ENCODE measurements around the gene CCS.
A peak's percentile ranks its signal among the peaks of the same experiment; 100 is the strongest.
"Not testable (repeated sequence)": the region's sequence is repeated elsewhere in the genome, so short reads cannot be mapped to it uniquely, and the experiment has no call there.

CCS gene

DNA sequence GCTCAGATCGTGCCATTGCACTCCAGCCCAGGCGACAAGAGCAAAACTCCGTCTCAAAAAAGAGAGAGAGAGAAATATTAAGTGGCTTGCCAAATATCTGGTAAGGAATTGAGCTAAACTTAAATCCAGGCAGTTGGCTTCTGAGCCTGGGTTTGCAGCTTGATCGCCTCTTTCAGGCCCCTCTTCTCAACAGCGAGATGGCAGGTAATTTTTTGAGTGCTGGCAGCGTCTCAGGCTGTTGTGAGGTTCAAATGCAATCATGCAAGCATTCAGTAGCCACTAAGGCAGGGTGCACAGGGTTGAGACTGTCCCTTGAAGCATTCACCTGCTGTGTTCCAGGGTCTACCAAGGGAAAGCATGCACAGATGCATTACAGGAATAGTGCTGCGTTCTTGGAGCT, 23.9 kb upstream of the CCS start:
- Mint-ChIP-seq H3K27ac (peak overlapping the region; percentile 40), H3K9me3 (no peaks in the 10 kb centered on the region), H3K36me3 (no peaks in the 10 kb centered on the region), H3K4me3 (peak overlapping the region; percentile 67), H3K4me1 (peaks cover 5% of the 10 kb centered on the region)
- ATAC-seq (no peak), DNase-seq (ENCODE audit: low spot score in 2 of 2) (no peak)

GRCh38 chr11:66570079-66570849, 22.7 kb upstream of the CCS start:
- no peak for DNase-seq (ENCODE audit: low spot score in 2 of 2)
- Mint-ChIP-seq H3K4me3 (no peak overlapping the region), H3K9me3 (no peaks in the 10 kb centered on the region)

DNA sequence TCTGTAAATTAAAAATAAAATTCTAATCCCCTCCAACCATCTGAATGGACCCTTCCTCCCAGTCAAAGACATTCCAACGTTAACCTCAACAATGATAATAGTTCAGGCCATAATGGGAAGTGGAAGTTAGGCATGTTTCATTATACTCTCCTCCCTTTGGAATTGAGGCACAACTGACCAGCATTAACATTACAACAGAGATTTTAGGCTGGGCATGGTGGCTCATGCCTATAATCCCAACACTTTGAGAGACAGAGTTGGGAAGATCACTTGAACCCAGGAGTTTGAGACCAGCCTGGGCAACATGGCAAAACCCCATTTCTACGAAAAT, 22.2 kb upstream of the CCS start:
- no peaks in the 10 kb centered on the region for H3K9me3 Mint-ChIP-seq
- peaks cover 5% of the 10 kb centered on the region for H3K4me1 Mint-ChIP-seq
- no peak overlapping the region for H3K27ac Mint-ChIP-seq
- DNase-seq (ENCODE audit: low spot score in 2 of 2) = no peak
- no peak for ATAC-seq
- no peak overlapping the region for H3K4me3 Mint-ChIP-seq
- H3K36me3 Mint-ChIP-seq = no peaks in the 10 kb centered on the region

More at GRCh38 chr11:66570079-66570849, 22.7 kb upstream of the CCS start:
- peaks cover 5% of the 10 kb centered on the region for H3K4me1 Mint-ChIP-seq
- H3K36me3 Mint-ChIP-seq = no peaks in the 10 kb centered on the region
- no peak for ATAC-seq
- H3K27ac Mint-ChIP-seq = no peak overlapping the region

- ATAC-seq = peak; percentile 90
- Mint-ChIP-seq H3K4me3 (no peak overlapping the region), H3K9me3 (no peaks in the 10 kb centered on the region), H3K36me3 (no peaks in the 10 kb centered on the region), H3K4me1 (peaks cover 19% of the 10 kb centered on the region), H3K27ac (no peak overlapping the region)
- DNase-seq (ENCODE audit: low spot score in 2 of 2) = peak; percentile 80 to 87
Observed at GRCh38 chr11:66579017-66579606, 13.9 kb upstream of the CCS start.

GRCh38 chr11:66580803-66581202, 12.2 kb upstream of the CCS start:
- Mint-ChIP-seq H3K27ac (no peak overlapping the region), H3K4me3 (no peak overlapping the region), H3K9me3 (no peaks in the 10 kb centered on the region), H3K4me1 (peaks cover 19% of the 10 kb centered on the region), H3K36me3 (no peaks in the 10 kb centered on the region)
- ATAC-seq = no peak
- no peak for DNase-seq (ENCODE audit: low spot score in 2 of 2)

- DNase-seq (ENCODE audit: low spot score in 2 of 2) = no peak
- Mint-ChIP-seq H3K4me3 (no peak overlapping the region), H3K4me1 (peaks cover 19% of the 10 kb centered on the region), H3K9me3 (no peaks in the 10 kb centered on the region), H3K36me3 (no peaks in the 10 kb centered on the region), H3K27ac (no peak overlapping the region)
- ATAC-seq = no peak
Observed at GRCh38 chr11:66581261-66581660, 11.7 kb upstream of the CCS start.

DNA sequence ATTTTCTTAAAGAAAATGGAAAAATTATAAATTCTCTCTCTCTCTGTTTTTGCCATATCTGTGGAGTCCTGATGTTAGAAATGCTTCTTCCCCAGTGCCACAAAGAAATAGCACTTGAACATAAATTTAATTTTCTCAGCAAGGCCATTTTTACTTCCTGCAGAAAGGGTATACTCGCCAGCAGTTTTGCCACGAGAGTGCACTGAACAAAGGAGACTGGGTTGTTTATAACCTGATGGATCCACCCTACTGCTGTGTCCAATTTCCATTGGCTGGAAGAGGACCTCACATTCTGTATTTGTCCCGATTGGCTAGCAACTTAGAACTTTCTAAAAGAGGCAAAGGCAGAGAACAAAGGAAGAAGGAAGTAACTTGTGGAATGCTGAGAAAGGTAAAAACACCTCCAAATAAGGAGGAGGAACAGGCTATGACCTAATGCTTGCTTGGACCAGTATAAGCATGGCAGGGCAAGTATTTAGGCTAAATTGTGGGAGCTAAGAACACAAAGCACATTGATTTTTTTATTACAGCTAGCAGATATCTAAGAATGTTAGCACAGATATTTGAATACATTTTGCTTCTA, 10.3 kb upstream of the CCS start:
- not testable (repeated sequence) for H3K9me3 Mint-ChIP-seq

DNA sequence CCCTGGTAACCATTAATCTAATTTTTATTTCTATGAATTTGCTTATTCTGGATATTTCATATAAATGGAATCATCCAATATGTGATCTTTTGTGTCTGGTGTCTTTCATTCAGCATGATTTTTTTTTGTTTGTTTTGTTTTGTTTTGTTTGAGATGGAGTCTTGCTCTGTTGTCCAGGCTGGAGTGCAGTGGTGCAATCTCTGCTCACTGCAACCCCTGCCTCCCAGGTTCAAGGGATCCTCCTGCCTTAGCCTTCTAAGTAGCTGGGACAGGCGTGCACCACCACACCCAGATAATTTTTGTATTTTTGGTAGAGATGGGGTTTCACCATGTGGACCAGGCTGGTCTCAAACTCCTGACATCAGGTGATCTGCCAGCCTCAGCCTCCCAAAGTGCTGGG, 7.5 kb upstream of the CCS start:
- H3K27ac Mint-ChIP-seq; ATAC-seq; DNase-seq (ENCODE audit: low spot score in 2 of 2); H3K9me3 Mint-ChIP-seq; H3K36me3 Mint-ChIP-seq; H3K4me3 Mint-ChIP-seq; H3K4me1 Mint-ChIP-seq: not testable (repeated sequence)

More for the DNA sequence above, 10.3 kb upstream of the CCS start:
- not testable (repeated sequence) for H3K27ac Mint-ChIP-seq; H3K36me3 Mint-ChIP-seq; DNase-seq (ENCODE audit: low spot score in 2 of 2); ATAC-seq; H3K4me3 Mint-ChIP-seq
- H3K4me1 Mint-ChIP-seq = peaks cover 19% of the 10 kb centered on the region

- Mint-ChIP-seq H3K36me3 (no peaks in the 10 kb centered on the region), H3K4me1 (peaks cover under 1% of the 10 kb centered on the region), H3K9me3 (no peaks in the 10 kb centered on the region), H3K4me3 (no peak overlapping the region), H3K27ac (no peak overlapping the region)
- DNase-seq (ENCODE audit: low spot score in 2 of 2) (no peak), ATAC-seq (no peak)
Observed at GRCh38 chr11:66586136-66586535, 6.8 kb upstream of the CCS start.

DNA sequence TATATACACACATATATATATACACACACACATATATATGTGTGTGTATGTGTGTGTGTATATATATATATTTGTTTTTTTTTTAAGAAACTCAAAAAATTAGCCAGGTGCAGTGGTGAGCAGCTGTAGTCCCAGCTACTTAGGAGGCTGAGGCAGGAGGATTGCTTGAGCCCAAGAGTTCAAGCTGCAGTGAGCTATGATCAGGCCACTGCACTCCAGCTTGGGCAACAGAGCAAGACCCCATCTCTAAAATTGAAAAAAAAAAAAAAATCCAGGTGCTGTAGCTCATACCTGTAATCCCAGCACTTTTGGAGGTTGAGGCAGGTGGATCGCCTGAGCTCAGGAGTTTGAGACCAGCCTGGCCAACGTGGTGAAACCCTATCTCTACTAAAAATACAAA, 3.7 kb upstream of the CCS start:
- not testable (repeated sequence) for H3K4me3 Mint-ChIP-seq; H3K27ac Mint-ChIP-seq; ATAC-seq; H3K36me3 Mint-ChIP-seq; H3K9me3 Mint-ChIP-seq; DNase-seq (ENCODE audit: low spot score in 2 of 2)
- peaks cover 23% of the 10 kb centered on the region for H3K4me1 Mint-ChIP-seq

- Mint-ChIP-seq H3K4me1 (peaks cover 30% of the 10 kb centered on the region), H3K27ac (no peak overlapping the region), H3K4me3 (no peak overlapping the region), H3K36me3 (peaks cover 10% of the 10 kb centered on the region), H3K9me3 (no peaks in the 10 kb centered on the region)
- ATAC-seq = no peak
- DNase-seq (ENCODE audit: low spot score in 2 of 2) = no peak
Observed at GRCh38 chr11:66589996-66590675, 2.8 kb upstream of the CCS start.

- peak overlapping the region; percentile 98 for H3K4me3 Mint-ChIP-seq
Observed at GRCh38 chr11:66591175-66591574, 1.8 kb upstream of the CCS start.

DNA sequence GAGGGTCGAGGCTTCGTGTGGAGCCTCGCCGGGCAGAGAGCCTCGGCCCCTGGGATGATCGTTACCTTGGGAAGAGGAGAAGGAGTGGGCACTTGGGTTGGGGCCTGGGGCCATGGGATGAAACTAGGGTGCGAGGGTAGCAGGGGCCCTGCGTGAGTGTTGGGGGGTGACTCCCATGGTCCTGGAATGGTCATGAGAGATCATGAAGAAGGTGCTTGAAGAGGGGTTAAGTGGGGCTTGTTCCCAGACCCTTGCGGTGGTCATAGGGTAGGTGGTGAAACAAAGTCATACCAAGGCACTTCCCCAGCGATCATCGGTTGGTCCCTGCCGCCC, 284 bp downstream of the CCS start:
- Mint-ChIP-seq H3K36me3 (peaks cover 10% of the 10 kb centered on the region), H3K27ac (peak overlapping the region; percentile 97), H3K4me1 (peaks cover 37% of the 10 kb centered on the region), H3K4me3 (peak overlapping the region; percentile 98), H3K9me3 (no peaks in the 10 kb centered on the region)
- ATAC-seq (no peak), DNase-seq (ENCODE audit: low spot score in 2 of 2) (no peak)

More at GRCh38 chr11:66591175-66591574, 1.8 kb upstream of the CCS start:
- no peaks in the 10 kb centered on the region for H3K9me3 Mint-ChIP-seq
- H3K27ac Mint-ChIP-seq = peak overlapping the region; percentile 97
- peaks cover 37% of the 10 kb centered on the region for H3K4me1 Mint-ChIP-seq
- ATAC-seq (no peak), DNase-seq (ENCODE audit: low spot score in 2 of 2) (no peak)
- peaks cover 10% of the 10 kb centered on the region for H3K36me3 Mint-ChIP-seq

GRCh38 chr11:66593650-66594049, 665 bp downstream of the CCS start:
- H3K36me3 Mint-ChIP-seq = peaks cover 10% of the 10 kb centered on the region
- peak overlapping the region; percentile 97 for H3K27ac Mint-ChIP-seq
- peaks cover 37% of the 10 kb centered on the region for H3K4me1 Mint-ChIP-seq
- ATAC-seq = no peak
- no peaks in the 10 kb centered on the region for H3K9me3 Mint-ChIP-seq
- no peak for DNase-seq (ENCODE audit: low spot score in 2 of 2)
- H3K4me3 Mint-ChIP-seq = peak overlapping the region; percentile 98

DNA sequence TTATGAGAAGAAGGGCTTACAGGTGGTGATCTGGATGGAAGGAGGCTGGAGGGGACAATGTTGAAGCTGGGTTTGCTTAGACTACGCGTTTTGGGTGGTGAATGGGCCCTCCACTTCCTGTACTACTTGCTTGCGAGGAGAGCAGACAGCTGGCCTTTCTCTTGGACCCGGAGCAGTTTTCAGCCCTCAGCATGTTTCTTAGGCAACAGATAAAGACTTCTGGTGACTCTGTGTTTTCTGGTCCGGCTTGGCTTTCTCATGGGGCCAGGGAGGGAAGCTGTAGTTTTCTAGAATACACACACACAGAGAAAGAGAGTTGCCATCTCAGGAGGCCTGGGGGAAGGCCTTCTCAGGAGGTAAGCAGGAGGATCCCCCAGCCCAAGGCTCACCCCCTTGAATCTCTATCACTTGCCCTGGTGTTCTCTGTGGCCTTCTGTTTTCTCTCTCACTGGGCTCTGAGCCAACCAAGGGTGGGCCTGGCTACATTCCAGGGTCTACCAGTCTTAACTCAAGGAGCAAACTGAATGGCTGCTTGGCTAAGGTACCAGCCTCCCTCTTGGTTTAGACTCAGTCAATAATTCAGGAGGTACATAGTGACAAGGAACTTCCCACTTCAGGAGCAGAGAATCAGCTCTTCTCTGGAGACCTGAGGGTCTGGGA, 2.4 kb downstream of the CCS start:
- DNase-seq (ENCODE audit: low spot score in 2 of 2) (no peak), ATAC-seq (no peak)
- peak overlapping the region; percentile 48 for H3K4me3 Mint-ChIP-seq
- peaks cover 16% of the 10 kb centered on the region for H3K36me3 Mint-ChIP-seq
- peak overlapping the region; percentile 88 for H3K27ac Mint-ChIP-seq
- H3K9me3 Mint-ChIP-seq = no peaks in the 10 kb centered on the region
- H3K4me1 Mint-ChIP-seq = peaks cover 37% of the 10 kb centered on the region
